Osteocyte (in vitro differentiated cells): ENCODE data around the gene VIPR2. TPM values are rescaled to one million over a fixed set of nuclear protein-coding genes. Genes with fewer than 3 reads are reported as not detected.
A peak's percentile ranks its signal among the peaks of the same experiment; 100 is the strongest.

Source experiments
- DNase-seq: peaks from one replicate; pipeline ENCODE4 v3.0.0; 2021; ENCODE audit warnings: mixed read lengths; ENCODE audit not compliant: unreplicated experiment; ENCODE audit errors: extremely low spot score
- H3K27ac Mint-ChIP-seq: one replicate; pipeline ENCODE4 v1.8.0; 2021; ENCODE audit warnings: mild to moderate bottlenecking, mixed read lengths; ENCODE audit not compliant: unreplicated experiment
- H3K27me3 Mint-ChIP-seq: one replicate; pipeline ENCODE4 v1.8.0; 2021; ENCODE audit warnings: mixed read lengths; ENCODE audit not compliant: unreplicated experiment
- H3K36me3 Mint-ChIP-seq: one replicate; pipeline ENCODE4 v1.8.0; 2021; ENCODE audit warnings: mixed read lengths; ENCODE audit not compliant: unreplicated experiment
- H3K4me1 Mint-ChIP-seq: one replicate; pipeline ENCODE4 v1.8.0; 2021; ENCODE audit warnings: mixed read lengths; ENCODE audit not compliant: unreplicated experiment
- H3K4me3 Mint-ChIP-seq: one replicate; pipeline ENCODE4 v1.8.0; 2021; ENCODE audit warnings: mild to moderate bottlenecking, moderate library complexity, mixed read lengths; ENCODE audit not compliant: unreplicated experiment
- H3K9me3 Mint-ChIP-seq: one replicate; pipeline ENCODE4 v1.8.0; 2021; ENCODE audit warnings: mixed read lengths; ENCODE audit not compliant: unreplicated experiment
- total RNA-seq: library from RNA; stranded (reverse); gene quantifications from 2 replicates; pipeline ENCODE4 v1.2.1, GENCODE V29; 2021
- TF ChIP-seq, protein P1 (sequence below): fragments of 200-600 bp; sonication (generic); IDR thresholded peaks from 2 replicates; pipeline ENCODE4 v1.5.0; 2021; ENCODE audit warnings: antibody characterized with exemption, mild to moderate bottlenecking, moderate library complexity

Gene VIPR2
- total RNA-seq, 1 donor from 2014 or later = 0.19 TPM

DNA sequence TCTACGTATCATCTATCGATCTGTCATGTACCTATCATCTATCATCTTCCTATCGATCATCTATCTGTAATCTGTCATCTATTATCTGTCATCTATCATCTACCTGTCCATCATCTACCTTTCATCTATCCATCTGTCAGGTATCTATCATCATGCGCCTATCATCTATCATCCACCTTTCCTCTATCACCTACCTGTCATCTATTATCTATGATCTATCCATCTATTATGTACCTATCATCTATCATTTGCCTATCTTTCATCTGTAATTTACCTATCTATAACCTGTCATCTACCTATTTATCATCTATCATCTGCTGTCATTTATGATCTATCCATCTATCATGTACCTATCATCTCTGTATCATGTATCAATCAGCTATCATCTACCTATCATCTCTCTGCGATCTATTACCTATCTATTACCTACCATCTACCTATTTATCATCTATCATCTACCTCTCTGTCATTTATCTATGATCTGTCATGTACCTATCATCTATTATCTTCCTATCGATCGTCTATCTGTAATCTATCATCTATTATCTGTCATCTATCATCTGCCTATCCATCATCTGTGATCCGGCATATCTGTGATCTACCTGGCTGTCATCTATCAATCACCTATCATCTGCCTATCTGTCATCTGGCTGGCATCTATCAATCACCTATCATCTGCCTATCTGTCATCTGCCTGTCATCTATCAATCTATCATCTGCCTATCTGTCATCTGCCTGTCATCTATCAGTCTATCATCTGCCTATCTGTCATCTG, 1.6 kb upstream of the VIPR2 start:
- Mint-ChIP-seq H3K36me3 (no peaks in the 10 kb centered on the region), H3K9me3 (no peaks in the 10 kb centered on the region), H3K27me3 (peaks cover 33% of the 10 kb centered on the region), H3K4me1 (peaks cover 6% of the 10 kb centered on the region), H3K27ac (no peak overlapping the region), H3K4me3 (no peak overlapping the region)
- TF ChIP-seq, protein P1, sequence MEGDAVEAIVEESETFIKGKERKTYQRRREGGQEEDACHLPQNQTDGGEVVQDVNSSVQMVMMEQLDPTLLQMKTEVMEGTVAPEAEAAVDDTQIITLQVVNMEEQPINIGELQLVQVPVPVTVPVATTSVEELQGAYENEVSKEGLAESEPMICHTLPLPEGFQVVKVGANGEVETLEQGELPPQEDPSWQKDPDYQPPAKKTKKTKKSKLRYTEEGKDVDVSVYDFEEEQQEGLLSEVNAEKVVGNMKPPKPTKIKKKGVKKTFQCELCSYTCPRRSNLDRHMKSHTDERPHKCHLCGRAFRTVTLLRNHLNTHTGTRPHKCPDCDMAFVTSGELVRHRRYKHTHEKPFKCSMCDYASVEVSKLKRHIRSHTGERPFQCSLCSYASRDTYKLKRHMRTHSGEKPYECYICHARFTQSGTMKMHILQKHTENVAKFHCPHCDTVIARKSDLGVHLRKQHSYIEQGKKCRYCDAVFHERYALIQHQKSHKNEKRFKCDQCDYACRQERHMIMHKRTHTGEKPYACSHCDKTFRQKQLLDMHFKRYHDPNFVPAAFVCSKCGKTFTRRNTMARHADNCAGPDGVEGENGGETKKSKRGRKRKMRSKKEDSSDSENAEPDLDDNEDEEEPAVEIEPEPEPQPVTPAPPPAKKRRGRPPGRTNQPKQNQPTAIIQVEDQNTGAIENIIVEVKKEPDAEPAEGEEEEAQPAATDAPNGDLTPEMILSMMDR = no peak
- no peak for DNase-seq

DNA sequence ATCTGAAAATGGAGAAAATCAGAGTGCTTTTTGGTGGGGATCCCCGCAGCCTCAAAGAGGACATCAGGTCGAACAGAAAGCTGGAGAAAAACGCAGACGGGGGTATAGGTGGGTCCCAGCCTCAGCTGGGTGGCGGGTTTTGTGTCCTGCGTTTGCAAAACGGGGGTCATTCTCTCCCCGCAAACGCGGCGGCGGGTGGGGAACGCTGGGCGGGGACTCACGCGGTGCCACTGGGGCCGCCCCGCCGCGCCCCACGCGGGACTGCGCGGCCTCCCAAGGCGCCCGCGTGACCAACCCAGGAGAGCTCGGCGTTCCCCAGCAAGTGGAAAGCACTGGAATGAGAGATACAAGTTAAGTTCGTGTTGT, 806 bp upstream of the VIPR2 start:
- Mint-ChIP-seq H3K27me3 (peaks cover 38% of the 10 kb centered on the region), H3K36me3 (no peaks in the 10 kb centered on the region), H3K4me1 (peaks cover 6% of the 10 kb centered on the region), H3K9me3 (no peaks in the 10 kb centered on the region), H3K27ac (no peak overlapping the region), H3K4me3 (peak overlapping the region; percentile 39)
- TF ChIP-seq, protein P1 = no peak
- peak; percentile 73 for DNase-seq

DNA sequence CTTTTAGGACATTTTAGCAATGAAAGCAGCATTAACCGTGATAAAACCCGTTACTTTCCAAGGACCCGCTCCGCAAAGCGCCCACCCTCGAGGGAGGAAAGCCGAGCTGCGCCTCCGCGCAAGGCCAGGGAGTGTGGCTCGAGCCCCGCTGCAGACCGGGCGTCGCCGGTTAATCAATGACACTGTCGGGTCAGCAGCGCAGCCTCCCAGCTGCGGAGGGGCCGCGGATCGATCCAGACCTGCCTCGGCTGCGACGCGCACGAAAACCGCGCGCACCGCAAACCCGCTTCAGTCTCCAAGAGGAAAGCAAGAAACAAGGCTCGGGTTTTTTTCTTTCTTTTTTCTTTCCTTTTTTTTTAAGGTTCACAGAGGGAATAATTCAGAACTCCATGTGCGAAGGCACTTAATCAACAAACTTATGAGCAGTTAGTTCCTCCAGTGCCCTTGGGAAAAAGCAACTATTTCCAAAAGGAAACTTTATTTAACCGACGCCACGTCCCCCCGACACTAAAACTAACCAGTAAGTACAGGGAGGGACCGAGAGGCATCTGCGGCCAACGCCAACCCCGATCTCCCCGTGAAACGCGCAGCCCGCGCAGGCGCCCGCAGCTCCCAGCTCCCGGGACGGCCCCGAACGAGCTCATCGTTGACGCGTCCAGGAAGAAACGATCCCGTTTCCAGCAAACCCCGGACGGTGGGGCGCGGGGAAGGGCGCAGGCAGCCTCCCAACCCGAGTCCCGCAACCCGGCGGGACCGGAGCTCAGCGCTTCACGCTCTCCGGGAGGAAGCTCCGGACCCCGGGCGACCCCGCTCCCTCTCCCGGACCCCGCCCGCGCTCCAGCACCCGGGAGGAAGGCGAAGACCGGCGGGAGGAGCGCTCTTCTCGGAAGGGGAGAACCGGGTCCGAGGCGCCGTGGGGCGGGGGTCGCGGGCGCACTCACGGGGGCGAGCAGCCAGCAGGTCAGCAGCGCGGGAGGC, 598 bp downstream of the VIPR2 start:
- H3K9me3 Mint-ChIP-seq = no peaks in the 10 kb centered on the region
- peaks cover 46% of the 10 kb centered on the region for H3K27me3 Mint-ChIP-seq
- TF ChIP-seq, protein P1 = no peak
- peak overlapping the region; percentile 64 for H3K4me3 Mint-ChIP-seq
- H3K27ac Mint-ChIP-seq = no peak overlapping the region
- no peaks in the 10 kb centered on the region for H3K36me3 Mint-ChIP-seq
- H3K4me1 Mint-ChIP-seq = peaks cover 6% of the 10 kb centered on the region
- peak; percentile 82 for DNase-seq

DNA sequence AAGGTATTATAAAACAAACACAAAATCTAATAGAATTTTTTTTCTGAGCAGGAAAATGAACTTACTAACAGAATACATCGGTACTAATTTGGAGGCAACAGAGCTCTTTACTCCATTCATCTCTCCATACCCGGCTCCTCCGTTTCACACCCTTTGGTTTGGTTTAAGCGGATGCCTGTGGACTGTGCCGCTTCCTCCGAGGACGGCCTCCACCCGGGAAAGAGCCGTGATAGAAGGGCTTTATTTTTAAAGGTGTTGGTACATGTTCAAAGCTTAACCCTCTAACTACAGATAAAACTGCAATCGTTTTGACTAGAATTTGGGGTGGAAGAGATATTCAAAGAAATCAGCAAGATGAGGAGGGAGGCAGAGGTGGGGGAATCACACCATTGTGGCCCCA, 1.9 kb downstream of the VIPR2 start:
- TF ChIP-seq, protein P1 = no peak
- no peak overlapping the region for H3K4me3 Mint-ChIP-seq
- H3K27me3 Mint-ChIP-seq = peaks cover 49% of the 10 kb centered on the region
- no peaks in the 10 kb centered on the region for H3K36me3 Mint-ChIP-seq
- no peak overlapping the region for H3K27ac Mint-ChIP-seq
- peak; percentile 54 for DNase-seq
- no peaks in the 10 kb centered on the region for H3K9me3 Mint-ChIP-seq
- peaks cover 6% of the 10 kb centered on the region for H3K4me1 Mint-ChIP-seq

DNA sequence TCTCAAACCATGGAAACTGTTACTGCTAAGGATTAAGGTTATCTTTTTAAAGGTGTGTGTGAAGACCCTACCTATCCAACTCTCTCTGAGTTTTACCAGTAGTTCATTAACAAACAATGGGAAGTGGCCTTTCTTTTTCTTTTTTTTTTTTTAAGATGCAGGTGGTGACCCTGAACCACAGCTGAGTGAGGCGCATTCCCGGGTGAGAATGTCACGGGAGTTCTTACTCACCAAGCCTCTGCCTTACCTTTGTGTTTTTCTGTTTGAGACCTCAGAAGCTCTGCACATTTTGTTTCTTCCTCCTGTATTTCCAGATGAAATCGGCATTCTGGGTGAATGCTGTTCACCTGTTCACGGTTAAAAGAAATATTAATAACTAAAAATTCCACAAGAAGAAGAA, 2.5 kb downstream of the VIPR2 start:
- Mint-ChIP-seq H3K4me3 (no peak overlapping the region), H3K9me3 (no peaks in the 10 kb centered on the region), H3K36me3 (no peaks in the 10 kb centered on the region), H3K27ac (no peak overlapping the region), H3K4me1 (peaks cover 6% of the 10 kb centered on the region), H3K27me3 (peaks cover 49% of the 10 kb centered on the region)
- TF ChIP-seq, protein P1 = no peak
- no peak for DNase-seq
